ENCODE measurements around the gene MS4A12.
"Not testable (repeated sequence)": the region's sequence is repeated elsewhere in the genome, so short reads cannot be mapped to it uniquely, and the experiment has no call there.

Gene MS4A12

GRCh38 chr11:60512651-60513225 is 20.2 kb downstream of the MS4A12 start:
- no peak for DNase-seq

- peak in 3 of 4 experiments; percentile 18 to 54 (median 31) for DNase-seq
These were observed 21.2 kb downstream of the MS4A12 start for GRCh38 chr11:60513496-60514460.

GRCh38 chr11:60515144-60515855 is 22.7 kb downstream of the MS4A12 start, which contains the start of gene MS4A13:
Gene MS4A13, plus strand, starts transcription at chr11:60515392. Its CDS starts 2,692 bp downstream, at chr11:60518084.
- no peak for DNase-seq

- DNase-seq: no peak
These were observed 35.9 kb downstream of the MS4A12 start for GRCh38 chr11:60528465-60528864.

GRCh38 chr11:60528934-60529333 is 36.4 kb downstream of the MS4A12 start:
- peak; percentile 58 to 86 (median 74) for DNase-seq

- DNase-seq: peak; percentile 20 to 69 (median 53)
These were observed 38.0 kb downstream of the MS4A12 start for GRCh38 chr11:60530454-60531100.

GRCh38 chr11:60532383-60532782 is 39.8 kb downstream of the MS4A12 start:
- not testable (repeated sequence) for DNase-seq

GRCh38 chr11:60538627-60539026 is 46.0 kb downstream of the MS4A12 start:
- not testable (repeated sequence) for DNase-seq

GRCh38 chr11:60544077-60544476 is 51.5 kb downstream of the MS4A12 start:
- no peak for DNase-seq
